H1 (cell line): ENCODE measurements around the gene HTR2B. TPM values are rescaled to one million over a fixed set of nuclear protein-coding genes. Genes with fewer than 3 reads are reported as not detected.
A peak's percentile ranks its signal among the peaks of the same experiment; 100 is the strongest.

ENCODE experiments used
- CTCF ChIA-PET: fragments of 300-600 bp; sonication (Branson Sonifier 250); formaldehyde crosslinking; loops from one replicate; lab custom pipeline; 2021; ENCODE audit not compliant: partially characterized antibody; lab: Charles Lee
- POLR2A ChIA-PET: fragments of 300-600 bp; sonication (Branson Sonifier 250); formaldehyde crosslinking; loops from one replicate; lab custom pipeline; 2021; ENCODE audit warnings: inconsistent platforms; ENCODE audit not compliant: partially characterized antibody; lab: Charles Lee
- DNase-seq, 2 experiments: peaks; one replicate each; pipeline versions ENCODE4 v3.0.0 to v3.0.0-alpha.2; 2010 to 2022; ENCODE audit warnings: low spot score in 2 of 2, low read depth in 1 of 2, mixed read lengths in 1 of 2
- FAIRE-seq: peaks from 2 replicates; lab custom pipeline; 2011; peaks lifted over from hg19 to GRCh38; lab: Jason Lieb, UNC
- H2AFZ ChIP-seq: 2 replicates; pipeline ENCODE4 v1.8.1; 2012; ENCODE audit warnings: low read length, inconsistent platforms
- H2AK5ac ChIP-seq: 2 replicates; pipeline ENCODE4 v1.6.1; 2013; ENCODE audit warnings: low read depth, low read length
- H2BK120ac ChIP-seq: replicated peaks from 2 replicates; pipeline ENCODE3; 2013; ENCODE audit warnings: low read depth, low read length, inconsistent platforms
- H2BK12ac ChIP-seq: 2 replicates; pipeline ENCODE4 v1.6.1; 2013; ENCODE audit warnings: low read depth, low read length
- H2BK15ac ChIP-seq: 2 replicates; pipeline ENCODE4 v1.6.1; 2013; ENCODE audit warnings: low read length
- H2BK20ac ChIP-seq: 2 replicates; pipeline ENCODE4 v1.6.1; 2013; ENCODE audit warnings: low read length
- H2BK5ac ChIP-seq: 2 replicates; pipeline ENCODE4 v1.6.1; 2013; ENCODE audit warnings: low read depth, low read length
- H3K14ac ChIP-seq: 2 replicates; pipeline ENCODE4 v1.6.1; 2013; ENCODE audit warnings: inconsistent platforms; ENCODE audit not compliant: insufficient read length
- H3K18ac ChIP-seq: 2 replicates; pipeline ENCODE4 v1.6.1; 2013; ENCODE audit warnings: low read length; ENCODE audit errors: extremely low read depth
- H3K23ac ChIP-seq: 2 replicates; pipeline ENCODE4 v1.6.1; 2013; ENCODE audit warnings: inconsistent platforms; ENCODE audit not compliant: insufficient read length
- H3K23me2 ChIP-seq: 2 replicates; pipeline ENCODE4 v1.6.1; 2013; ENCODE audit warnings: low read depth, low read length
- H3K27ac ChIP-seq: 2 replicates; pipeline ENCODE4 v1.6.1; 2011; ENCODE audit warnings: low read depth, low read length, inconsistent platforms
- H3K27me3 ChIP-seq, 4 experiments: replicated peaks in 1 of 4; 1 replicate in 1 of 4; 2 replicates in 3 of 4; pipeline versions ENCODE4 v1.6.1 to v1.8.1; 2011 to 2013; ENCODE audit warnings: low read length in 3 of 4, mild to moderate bottlenecking in 3 of 4, inconsistent platforms in 2 of 4, mixed read lengths in 2 of 4, moderate library complexity in 1 of 4; ENCODE audit not compliant: control insufficient read depth in 3 of 4, insufficient read depth in 3 of 4; ENCODE audit errors: extremely low read depth in 1 of 4
- H3K36me3 ChIP-seq, 4 experiments: 2 replicates each; pipeline versions ENCODE4 v1.6.1 to v1.8.1; 2011 to 2013; ENCODE audit warnings: mild to moderate bottlenecking in 4 of 4, low read length in 3 of 4, moderate library complexity in 2 of 4, control low read depth in 1 of 4, inconsistent platforms in 1 of 4; ENCODE audit not compliant: insufficient read depth in 4 of 4, control insufficient read depth in 2 of 4
- H3K4ac ChIP-seq: replicated peaks from 2 replicates; pipeline ENCODE3; 2013; ENCODE audit warnings: low read length, low read depth, mixed read lengths, inconsistent platforms; ENCODE audit not compliant: insufficient read length
- H3K4me1 ChIP-seq, 4 experiments: replicated peaks in 1 of 4; 1 replicate in 1 of 4; 2 replicates in 3 of 4; pipeline versions ENCODE4 v1.6.1 to v1.8.1; 2011 to 2013; ENCODE audit warnings: low read length in 3 of 4, inconsistent platforms in 2 of 4, mixed read lengths in 1 of 4; ENCODE audit not compliant: insufficient read depth in 4 of 4, control insufficient read depth in 3 of 4
- H3K4me2 ChIP-seq, 2 experiments: 2 replicates each; pipeline versions ENCODE4 v1.6.1 to v1.8.1; 2011 to 2013; ENCODE audit warnings: low read depth in 2 of 2, low read length in 2 of 2, control low read depth in 1 of 2, inconsistent platforms in 1 of 2, mild to moderate bottlenecking in 1 of 2; ENCODE audit not compliant: insufficient read depth in 1 of 2
- H3K4me3 ChIP-seq, 4 experiments: fragments of 200-600, 300-600 bp in 1 of 4; sonication (generic), shearing (Covaris generic), sonication (Bioruptor Twin) in 1 of 4; 2 replicates each; pipeline versions ENCODE4 v1.5.1 to v1.8.1; 2011 to 2016; ENCODE audit warnings: low read length in 4 of 4, low read depth in 3 of 4, control low read depth in 2 of 4, inconsistent platforms in 2 of 4, mild to moderate bottlenecking in 2 of 4, mixed read lengths in 1 of 4, moderate library complexity in 1 of 4; ENCODE audit not compliant: insufficient read depth in 2 of 4; ENCODE audit errors: extremely low read depth in 1 of 4
- H3K56ac ChIP-seq: replicated peaks from 2 replicates; pipeline ENCODE3; 2013; ENCODE audit warnings: low read depth, mild to moderate bottlenecking, mixed read lengths, low read length, inconsistent platforms; ENCODE audit not compliant: insufficient read length
- H3K79me1 ChIP-seq: 2 replicates; pipeline ENCODE4 v1.6.1; 2013; ENCODE audit warnings: low read depth, low read length, control low read depth
- H3K79me2 ChIP-seq, 2 experiments: 2 replicates each; pipeline versions ENCODE4 v1.6.1 to v1.8.1; 2012 to 2013; ENCODE audit warnings: low read length in 2 of 2, mild to moderate bottlenecking in 2 of 2, inconsistent platforms in 1 of 2; ENCODE audit not compliant: insufficient read depth in 2 of 2, control insufficient read depth in 1 of 2
- H3K9ac ChIP-seq, 4 experiments: replicated peaks in 1 of 4; 1 replicate in 1 of 4; 2 replicates in 3 of 4; pipeline versions ENCODE4 v1.6.1 to v1.8.1; 2011 to 2013; ENCODE audit warnings: low read depth in 3 of 4, low read length in 3 of 4, control low read depth in 2 of 4, mild to moderate bottlenecking in 2 of 4, moderate library complexity in 2 of 4, inconsistent platforms in 1 of 4; ENCODE audit errors: extremely low read depth in 1 of 4
- H3K9me3 ChIP-seq, 2 experiments: 2 replicates each; pipeline versions ENCODE4 v1.6.1 to v1.8.1; 2012 to 2013; ENCODE audit warnings: mild to moderate bottlenecking in 2 of 2, moderate library complexity in 2 of 2, control low read depth in 1 of 2, inconsistent platforms in 1 of 2, low read depth in 1 of 2, low read length in 1 of 2, mixed read lengths in 1 of 2; ENCODE audit not compliant: insufficient read depth in 2 of 2
- H4K20me1 ChIP-seq, 2 experiments: replicated peaks in 1 of 2; 2 replicates each; pipeline versions ENCODE3 to v1.8.1; 2011 to 2013; ENCODE audit warnings: inconsistent platforms in 2 of 2, low read length in 2 of 2, mild to moderate bottlenecking in 1 of 2; ENCODE audit not compliant: insufficient read depth in 2 of 2, control insufficient read depth in 1 of 2
- H4K5ac ChIP-seq: 2 replicates; pipeline ENCODE4 v1.6.1; 2013; ENCODE audit warnings: low read length, low read depth, mixed read lengths, inconsistent platforms; ENCODE audit not compliant: insufficient read length
- H4K8ac ChIP-seq: 2 replicates; pipeline ENCODE4 v1.8.0; 2013; ENCODE audit warnings: mild to moderate bottlenecking, moderate library complexity, low read length, inconsistent platforms; ENCODE audit not compliant: insufficient read depth; ENCODE audit errors: extremely low read depth
- H4K91ac ChIP-seq: replicated peaks from 2 replicates; pipeline ENCODE3; 2013; ENCODE audit warnings: low read length, mixed read lengths, inconsistent platforms; ENCODE audit not compliant: insufficient read length
- BCL11A ChIP-seq, 2 experiments: IDR thresholded peaks; one replicate each; pipeline ENCODE4 v1.6.1; 2011; ENCODE audit warnings: low read depth in 2 of 2, low read length in 2 of 2, mild to moderate bottlenecking in 2 of 2
- CBX8 ChIP-seq: fragments of 300-800, 300-1000 bp; sonication (generic); IDR thresholded peaks from 2 replicates; pipeline ENCODE4 v1.7.1; 2016; ENCODE audit warnings: low read depth, low read length, borderline replicate concordance
- EZH2 ChIP-seq: fragments of 200-600 bp; sonication (generic); IDR thresholded peaks from 2 replicates; pipeline ENCODE4 v1.7.1; 2012; ENCODE audit warnings: low read depth, mild to moderate bottlenecking, moderate library complexity, low read length, inconsistent platforms; ENCODE audit not compliant: severe bottlenecking
- GTF2F1 ChIP-seq: IDR thresholded peaks from 2 replicates; pipeline ENCODE4 v1.6.1; 2012; ENCODE audit warnings: low read depth, low read length, improper control_type of control experiment, borderline replicate concordance
- KDM4A ChIP-seq: IDR thresholded peaks from one replicate; pipeline ENCODE4 v1.7.1; 2012; ENCODE audit warnings: low read depth, mild to moderate bottlenecking, moderate library complexity, low read length, inconsistent platforms; ENCODE audit not compliant: severe bottlenecking
- WGBS, 2 experiments: shearing (Covaris generic) in 1 of 2; methylation state at CpG; one replicate each; pipeline versions ENCODE4 v1.1.6 to v1.1.7; 2013 to 2015; ENCODE audit warnings: low lambda C conversion rate in 2 of 2, mixed read lengths in 2 of 2, inconsistent platforms in 1 of 2, low coverage in 1 of 2, missing lambda C conversion rate in 1 of 2; ENCODE audit not compliant: insufficient replicate concordance in 2 of 2, insufficient coverage in 1 of 2, insufficient read length in 1 of 2; ENCODE audit errors: extremely low coverage in 1 of 2, missing lambda C conversion rate in 1 of 2; 5-methylcytosine and 5-hydroxymethylcytosine counted together
- polyA plus RNA-seq, 7 experiments: library from polyadenylated mRNA; depleted of rRNA in 3 of 7; stranded (reverse) in 5 of 7; unstranded in 2 of 7; fragments of >200 nt in 5 of 7; fragments of 200-250 nt in 2 of 7; gene quantifications; 1 replicate in 5 of 7; 2 replicates in 1 of 7; 4 replicates in 1 of 7; pipeline versions ENCODE4 v1.2.1 to v1.2.3, GENCODE V29; 2011 to 2013; ENCODE audit warnings: missing spikeins in 2 of 7, mixed read lengths in 2 of 7
- total RNA-seq: library from RNA; stranded (reverse); fragmentation: NEBNext Ultra II Directional; extraction: Animal tissue kit (Norgen Biotek cat#: 25700); gene quantifications from 2 replicates; pipeline ENCODE4 v1.2.1, GENCODE V29; 2021

Gene HTR2B
- total and polyA plus RNA-seq, 2 of the 8 experiments (the other 6 are each of a cell fraction or from before 2014, with no cell fraction given) = not detected

GRCh38 chr2:231134910-231135655 is 10.2 kb upstream of the HTR2B start:
- Histone ChIP-seq H2BK12ac (no peak overlapping the region), H3K23ac (no peak overlapping the region), H3K4ac (no peak overlapping the region), H3K23me2 (no peaks in the 10 kb centered on the region), H3K4me2 (no peak overlapping the region), H3K18ac (no peak overlapping the region), H2BK5ac (no peak overlapping the region), H3K79me2 (peaks cover 0 to 16% of the 10 kb centered on the region in 2 experiments; a peak in 2 of 4 replicates), H2BK20ac (no peak overlapping the region), H2BK15ac (no peak overlapping the region), H3K36me3 (peaks cover 0 to 7% (median 0%) of the 10 kb centered on the region in 4 experiments; a peak in 1 of 8 replicates), H3K27ac (no peak overlapping the region), H3K27me3 (no peaks in the 10 kb centered on the region), H4K5ac (no peak overlapping the region), H3K79me1 (peaks cover 2% of the 10 kb centered on the region; the same call in 1 of the 2 replicates), H3K56ac (no peak overlapping the region), H3K9ac (no peak overlapping the region), H4K91ac (no peak overlapping the region), H3K4me3 (no peak overlapping the region), H3K4me1 (no peaks in the 10 kb centered on the region; a peak in 1 of 7 replicates), H2AFZ (no peak overlapping the region), H3K9me3 (no peaks in the 10 kb centered on the region), H3K14ac (no peak overlapping the region), H2AK5ac (no peak overlapping the region), H4K8ac (no peak overlapping the region), H2BK120ac (no peak overlapping the region), H4K20me1 (peaks cover 0 to 2% of the 10 kb centered on the region in 2 experiments)
- ChIA-PET CTCF (interaction anchor here (1.3 kb wide), 2 partner anchors 16 to 72 kb away, joined by 3 read pairs; no protein-coding TSS in a partner anchor), POLR2A (interaction anchor here (1.0 to 1.3 kb wide), 3 partner anchors 9 to 329 kb away, joined by 4 to 5 read pairs (median 4); partner anchors contain the start of gene NCL)
- FAIRE-seq = peak; percentile 13
- 88% methylated on average over 1 of the region's 1 CpG; no CpG with 5 or more reads in 1 of the 2 experiments for WGBS, 2 experiments
- DNase-seq = no peak
- TF ChIP-seq GTF2F1 (no peak), BCL11A (IDR thresholded peaks at IDR 0.05; ENCODE audit: low read depth in 2 of 2, low read length in 2 of 2) (no peak), KDM4A (no peak), CBX8 (no peak), EZH2 (no peak)
